Panc1 (cell line): Measurements from ENCODE around the gene KIZ. TPM values are rescaled to one million over a fixed set of nuclear protein-coding genes. Genes with fewer than 3 reads are reported as not detected.

ENCODE experiments used
- ATAC-seq: fragments of 200-7000 bp; cut with Tn5 transposase; 2 replicates; pipeline ENCODE4 v1.9.1; 2020; ENCODE audit warnings: mild to moderate bottlenecking, moderate library complexity
- BruUV-seq: library from RNA; stranded (reverse); fragments of 400-500 nt; replicated peaks from 2 replicates; lab custom pipeline; 2021; lab: Mats Ljungman, UMichigan
- CTCF ChIA-PET: fragments of 300-600 bp; sonication (Branson Sonifier 250); formaldehyde crosslinking; loops from one replicate; lab custom pipeline; 2022; ENCODE audit warnings: antibody characterized with exemption; lab: Charles Lee
- POLR2A ChIA-PET: fragments of 300-600 bp; sonication (Branson Sonifier 250); formaldehyde crosslinking; loops from one replicate; lab custom pipeline; 2022; ENCODE audit warnings: antibody characterized with exemption; lab: Charles Lee
- DNase-seq: peaks from one replicate; pipeline ENCODE4 v3.0.0-alpha.2; 2010; ENCODE audit warnings: low read depth, low spot score
- H3K27ac ChIP-seq: 2 replicates; pipeline ENCODE4 v1.5.1; 2011; ENCODE audit warnings: mild to moderate bottlenecking, low read length, inconsistent platforms
- H3K27me3 ChIP-seq: fragments of 200-500 bp; sonication (Bioruptor generic); 2 replicates; pipeline ENCODE4 v1.6.0; 2014; ENCODE audit warnings: low read length, inconsistent platforms; ENCODE audit not compliant: control insufficient read depth, insufficient read depth
- H3K36me3 ChIP-seq: fragments of 200-500 bp; sonication (Bioruptor generic); 2 replicates; pipeline ENCODE4 v1.5.1; 2014; ENCODE audit warnings: inconsistent platforms, mild to moderate bottlenecking, low read length, moderate library complexity; ENCODE audit not compliant: control insufficient read depth, insufficient read depth
- H3K4me1 ChIP-seq: 2 replicates; pipeline ENCODE4 v1.5.1; 2011; ENCODE audit warnings: inconsistent platforms, mild to moderate bottlenecking, low read length, moderate library complexity; ENCODE audit not compliant: control insufficient read depth, insufficient read depth
- H3K4me3 ChIP-seq, 2 experiments: 2 replicates each; pipeline ENCODE4 v1.5.1; 2011 to 2012; ENCODE audit warnings: low read depth in 2 of 2, low read length in 2 of 2, mild to moderate bottlenecking in 2 of 2, inconsistent platforms in 1 of 2, moderate library complexity in 1 of 2
- H3K9me3 ChIP-seq: fragments of 200-500 bp; sonication (Bioruptor generic); 2 replicates; pipeline ENCODE4 v1.5.1; 2014; ENCODE audit warnings: low read depth, mild to moderate bottlenecking, inconsistent platforms, low read length, moderate library complexity; ENCODE audit not compliant: control insufficient read depth, insufficient read depth
- POLR2AphosphoS5 ChIP-seq: IDR thresholded peaks from 2 replicates; pipeline ENCODE4 v1.6.1; 2012; ENCODE audit warnings: mild to moderate bottlenecking, low read depth, low read length, moderate library complexity
- SIN3A ChIP-seq: IDR thresholded peaks from 2 replicates; pipeline ENCODE4 v1.6.1; 2012; ENCODE audit warnings: low read depth, mild to moderate bottlenecking, low read length, moderate library complexity, borderline replicate concordance; ENCODE audit not compliant: insufficient read depth
- TCF7L2 ChIP-seq: IDR thresholded peaks from 2 replicates; pipeline ENCODE4 v1.6.1; 2011; ENCODE audit warnings: mild to moderate bottlenecking, low read depth, low read length, inconsistent platforms
- in situ Hi-C: cut with HindIII; loops from 2 replicates; pipeline ENCODE4 v1.10.0; 2016; ENCODE audit warnings: low sequenced_read_pairs, low pct_unique_long_range_greater_than_20kb
- intact Hi-C: fragments of 100-400 bp; cut with micrococcal nuclease; formaldehyde crosslinking; loops from one replicate; pipeline ENCODE4 v1.10.0; 2022; ENCODE audit not compliant: unreplicated experiment
- total RNA-seq: library from RNA; stranded (reverse); gene quantifications from one replicate; pipeline ENCODE4 v1.2.1, GENCODE V29; 2021; ENCODE audit not compliant: unreplicated experiment
- TF ChIP-seq, protein P1 (sequence below): fragments of 450-650 bp; IDR thresholded peaks from 2 replicates; pipeline ENCODE4 v1.5.1; 2017; ENCODE audit warnings: mild to moderate bottlenecking
- TF ChIP-seq, protein P2 (sequence below), 2 experiments: IDR thresholded peaks; 2 replicates each; pipeline ENCODE4 v1.6.1; 2011 to 2012; ENCODE audit warnings: low read depth in 2 of 2, control low read depth in 1 of 2, low read length in 1 of 2, mild to moderate bottlenecking in 1 of 2, moderate library complexity in 1 of 2; ENCODE audit not compliant: insufficient read depth in 1 of 2

The KIZ gene
- total RNA-seq, 1 experiment from 2014 or later, result 6.5 TPM

- no peak for DNase-seq
- H3K4me1 ChIP-seq, result no peaks in the 10 kb centered on the region
- intact Hi-C loops (no loop called here), in situ Hi-C loops (no loop called here)
- no peaks in the 10 kb centered on the region for H3K36me3 ChIP-seq
- POLR2A ChIA-PET, result no interaction called here
- TF ChIP-seq, protein P1, sequence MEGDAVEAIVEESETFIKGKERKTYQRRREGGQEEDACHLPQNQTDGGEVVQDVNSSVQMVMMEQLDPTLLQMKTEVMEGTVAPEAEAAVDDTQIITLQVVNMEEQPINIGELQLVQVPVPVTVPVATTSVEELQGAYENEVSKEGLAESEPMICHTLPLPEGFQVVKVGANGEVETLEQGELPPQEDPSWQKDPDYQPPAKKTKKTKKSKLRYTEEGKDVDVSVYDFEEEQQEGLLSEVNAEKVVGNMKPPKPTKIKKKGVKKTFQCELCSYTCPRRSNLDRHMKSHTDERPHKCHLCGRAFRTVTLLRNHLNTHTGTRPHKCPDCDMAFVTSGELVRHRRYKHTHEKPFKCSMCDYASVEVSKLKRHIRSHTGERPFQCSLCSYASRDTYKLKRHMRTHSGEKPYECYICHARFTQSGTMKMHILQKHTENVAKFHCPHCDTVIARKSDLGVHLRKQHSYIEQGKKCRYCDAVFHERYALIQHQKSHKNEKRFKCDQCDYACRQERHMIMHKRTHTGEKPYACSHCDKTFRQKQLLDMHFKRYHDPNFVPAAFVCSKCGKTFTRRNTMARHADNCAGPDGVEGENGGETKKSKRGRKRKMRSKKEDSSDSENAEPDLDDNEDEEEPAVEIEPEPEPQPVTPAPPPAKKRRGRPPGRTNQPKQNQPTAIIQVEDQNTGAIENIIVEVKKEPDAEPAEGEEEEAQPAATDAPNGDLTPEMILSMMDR, result no peak
- TF ChIP-seq, protein P2, sequence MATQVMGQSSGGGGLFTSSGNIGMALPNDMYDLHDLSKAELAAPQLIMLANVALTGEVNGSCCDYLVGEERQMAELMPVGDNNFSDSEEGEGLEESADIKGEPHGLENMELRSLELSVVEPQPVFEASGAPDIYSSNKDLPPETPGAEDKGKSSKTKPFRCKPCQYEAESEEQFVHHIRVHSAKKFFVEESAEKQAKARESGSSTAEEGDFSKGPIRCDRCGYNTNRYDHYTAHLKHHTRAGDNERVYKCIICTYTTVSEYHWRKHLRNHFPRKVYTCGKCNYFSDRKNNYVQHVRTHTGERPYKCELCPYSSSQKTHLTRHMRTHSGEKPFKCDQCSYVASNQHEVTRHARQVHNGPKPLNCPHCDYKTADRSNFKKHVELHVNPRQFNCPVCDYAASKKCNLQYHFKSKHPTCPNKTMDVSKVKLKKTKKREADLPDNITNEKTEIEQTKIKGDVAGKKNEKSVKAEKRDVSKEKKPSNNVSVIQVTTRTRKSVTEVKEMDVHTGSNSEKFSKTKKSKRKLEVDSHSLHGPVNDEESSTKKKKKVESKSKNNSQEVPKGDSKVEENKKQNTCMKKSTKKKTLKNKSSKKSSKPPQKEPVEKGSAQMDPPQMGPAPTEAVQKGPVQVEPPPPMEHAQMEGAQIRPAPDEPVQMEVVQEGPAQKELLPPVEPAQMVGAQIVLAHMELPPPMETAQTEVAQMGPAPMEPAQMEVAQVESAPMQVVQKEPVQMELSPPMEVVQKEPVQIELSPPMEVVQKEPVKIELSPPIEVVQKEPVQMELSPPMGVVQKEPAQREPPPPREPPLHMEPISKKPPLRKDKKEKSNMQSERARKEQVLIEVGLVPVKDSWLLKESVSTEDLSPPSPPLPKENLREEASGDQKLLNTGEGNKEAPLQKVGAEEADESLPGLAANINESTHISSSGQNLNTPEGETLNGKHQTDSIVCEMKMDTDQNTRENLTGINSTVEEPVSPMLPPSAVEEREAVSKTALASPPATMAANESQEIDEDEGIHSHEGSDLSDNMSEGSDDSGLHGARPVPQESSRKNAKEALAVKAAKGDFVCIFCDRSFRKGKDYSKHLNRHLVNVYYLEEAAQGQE (IDR thresholded peaks at IDR 0.05; ENCODE audit: insufficient read depth in 1 of 2, low read depth in 2 of 2, low read length in 1 of 2), result no peak
- TF ChIP-seq TCF7L2, result no peak
- TF ChIP-seq SIN3A, result no peak
- TF ChIP-seq POLR2AphosphoS5, result no peak
- H3K4me3 ChIP-seq, result no peak overlapping the region
- no peaks in the 10 kb centered on the region for H3K27me3 ChIP-seq
- no peaks in the 10 kb centered on the region for H3K9me3 ChIP-seq
- no peak overlapping the region for H3K27ac ChIP-seq
- no TSS peak for BruUV-seq
- no peak for ATAC-seq
- CTCF ChIA-PET, result no interaction called here
These were observed 152.9 kb downstream of the KIZ start for GRCh38 chr20:21278829-21279228.

GRCh38 chr20:21279706-21280521, 154.0 kb downstream of the KIZ start:
- Histone ChIP-seq H3K4me1 (no peaks in the 10 kb centered on the region), H3K4me3 (no peak overlapping the region), H3K27ac (no peak overlapping the region), H3K9me3 (no peaks in the 10 kb centered on the region), H3K36me3 (no peaks in the 10 kb centered on the region), H3K27me3 (no peaks in the 10 kb centered on the region)
- in situ Hi-C loops (no loop called here), intact Hi-C loops (no loop called here)
- DNase-seq (no peak), ATAC-seq (no peak)
- ChIA-PET CTCF (no interaction called here), POLR2A (interaction anchor here (0.6 kb wide), 2 partner anchors 24 to 70 kb away, joined by 6 to 9 read pairs; no protein-coding TSS in a partner anchor)
- TF ChIP-seq SIN3A, result no peak
- TF ChIP-seq, protein P1, result no peak
- TF ChIP-seq, protein P2 (IDR thresholded peaks at IDR 0.05; ENCODE audit: insufficient read depth in 1 of 2, low read depth in 2 of 2, low read length in 1 of 2), result no peak
- no peak for TF ChIP-seq POLR2AphosphoS5
- no peak for TF ChIP-seq TCF7L2
- BruUV-seq, result no TSS peak
